IMR-90 (cell line): ENCODE measurements around the gene NDEL1. TPM values are rescaled to one million over a fixed set of nuclear protein-coding genes. Genes with fewer than 3 reads are reported as not detected.

Experiments
- ATAC-seq: fragments of 200-7000 bp; cut with Tn5 transposase; 2 replicates; pipeline ENCODE4 v1.9.1; 2020; ENCODE audit warnings: low read depth, mild to moderate bottlenecking, moderate library complexity
- BruUV-seq: library from RNA; stranded (reverse); fragments of 400-500 nt; replicated peaks from 2 replicates; lab custom pipeline; 2021; lab: Mats Ljungman, UMichigan
- CTCF ChIA-PET: fragments of 300-600 bp; formaldehyde crosslinking; extraction: SDS; loops from one replicate; lab custom pipeline; 2021; ENCODE audit warnings: antibody characterized with exemption; lab: Yijun Ruan, JAX
- POLR2A ChIA-PET: fragments of 300-600 bp; sonication (Branson Sonifier 250); formaldehyde crosslinking; loops from one replicate; lab custom pipeline; 2022; ENCODE audit warnings: antibody characterized with exemption; ENCODE audit not compliant: unreplicated experiment; lab: Charles Lee
- DNase-seq: peaks from one replicate; pipeline ENCODE4 v3.0.0; 2013
- H2AFZ ChIP-seq: replicated peaks from 2 replicates; pipeline ENCODE3; 2013; ENCODE audit warnings: low read length, mild to moderate bottlenecking; ENCODE audit not compliant: poor library complexity
- H2AK5ac ChIP-seq: 2 replicates; pipeline ENCODE4 v1.6.1; 2013; ENCODE audit warnings: low read depth, low read length, inconsistent platforms
- H2AK9ac ChIP-seq: replicated peaks from 2 replicates; pipeline ENCODE3; 2013; ENCODE audit warnings: mild to moderate bottlenecking, low read depth, low read length, moderate library complexity; ENCODE audit not compliant: poor library complexity
- H2BK120ac ChIP-seq: 2 replicates; pipeline ENCODE4 v1.6.1; 2013; ENCODE audit warnings: low read depth, low read length, inconsistent platforms
- H2BK15ac ChIP-seq: 3 replicates; pipeline ENCODE4 v1.6.1; 2013; ENCODE audit warnings: low read depth, low read length, inconsistent platforms
- H2BK20ac ChIP-seq: 2 replicates; pipeline ENCODE4 v1.6.1; 2013; ENCODE audit warnings: low read depth, mild to moderate bottlenecking, inconsistent platforms, low read length, moderate library complexity
- H2BK5ac ChIP-seq: 2 replicates; pipeline ENCODE4 v1.6.1; 2013; ENCODE audit warnings: mild to moderate bottlenecking, low read depth, low read length, inconsistent platforms; ENCODE audit not compliant: poor library complexity, severe bottlenecking
- H3K14ac ChIP-seq: replicated peaks from 2 replicates; pipeline ENCODE4 v1.6.1; 2013; ENCODE audit warnings: low read depth, low read length, inconsistent platforms
- H3K18ac ChIP-seq: 2 replicates; pipeline ENCODE4 v1.6.1; 2013; ENCODE audit warnings: low read depth, low read length, control low read depth
- H3K23ac ChIP-seq: 2 replicates; pipeline ENCODE4 v1.6.1; 2013; ENCODE audit warnings: low read depth, low read length, inconsistent platforms
- H3K27ac ChIP-seq: 2 replicates; pipeline ENCODE4 v1.5.1; 2013; ENCODE audit warnings: mild to moderate bottlenecking, control low read depth, low read length; ENCODE audit not compliant: insufficient read depth
- H3K27me3 ChIP-seq: 2 replicates; pipeline ENCODE4 v1.6.1; 2013; ENCODE audit warnings: low read length; ENCODE audit not compliant: control insufficient read depth, insufficient read depth
- H3K36me3 ChIP-seq: 2 replicates; pipeline ENCODE4 v1.6.1; 2013; ENCODE audit warnings: low read length, mixed read lengths; ENCODE audit not compliant: control insufficient read depth, insufficient read depth
- H3K4ac ChIP-seq: 2 replicates; pipeline ENCODE4 v1.6.1; 2013; ENCODE audit warnings: low read depth, low read length, inconsistent platforms
- H3K4me1 ChIP-seq: 2 replicates; pipeline ENCODE4 v1.6.1; 2013; ENCODE audit warnings: low read length, mixed read lengths; ENCODE audit not compliant: control insufficient read depth, insufficient read depth
- H3K4me2 ChIP-seq: 2 replicates; pipeline ENCODE4 v1.6.1; 2013; ENCODE audit warnings: low read depth, mild to moderate bottlenecking, control low read depth, low read length, moderate library complexity
- H3K4me3 ChIP-seq: 2 replicates; pipeline ENCODE4 v1.5.1; 2013; ENCODE audit warnings: low read depth, mild to moderate bottlenecking, control low read depth, low read length, moderate library complexity; ENCODE audit not compliant: insufficient read depth
- H3K56ac ChIP-seq: 2 replicates; pipeline ENCODE4 v1.6.1; 2013; ENCODE audit warnings: low read length, inconsistent platforms; ENCODE audit not compliant: insufficient read depth; ENCODE audit errors: extremely low read depth
- H3K79me1 ChIP-seq, 2 experiments: 2 replicates each; pipeline ENCODE4 v1.6.1; 2013; ENCODE audit warnings: low read length in 2 of 2, inconsistent platforms in 1 of 2, low read depth in 1 of 2
- H3K9ac ChIP-seq: 2 replicates; pipeline ENCODE4 v1.6.1; 2013; ENCODE audit warnings: low read depth, low read length, control low read depth
- H3K9me1 ChIP-seq: 2 replicates; pipeline ENCODE4 v1.6.1; 2013; ENCODE audit warnings: low read length, inconsistent platforms; ENCODE audit not compliant: insufficient read depth
- H3K9me3 ChIP-seq: 2 replicates; pipeline ENCODE4 v1.6.1; 2013; ENCODE audit warnings: low read length; ENCODE audit not compliant: control insufficient read depth, insufficient read depth
- H4K20me1 ChIP-seq: 2 replicates; pipeline ENCODE4 v1.6.1; 2013; ENCODE audit warnings: low read length, inconsistent platforms; ENCODE audit not compliant: insufficient read depth
- H4K5ac ChIP-seq: 2 replicates; pipeline ENCODE4 v1.6.1; 2013; ENCODE audit warnings: mild to moderate bottlenecking, low read depth, low read length, control low read depth
- H4K8ac ChIP-seq, 2 experiments: 2 replicates each; pipeline ENCODE4 v1.6.1; 2013; ENCODE audit warnings: low read depth in 2 of 2, low read length in 2 of 2, control low read depth in 1 of 2, inconsistent platforms in 1 of 2
- H4K91ac ChIP-seq: 2 replicates; pipeline ENCODE4 v1.6.1; 2013; ENCODE audit warnings: low read depth, low read length, inconsistent platforms; ENCODE audit not compliant: insufficient read depth
- BHLHE40 ChIP-seq: fragments of 150-350 bp; IDR thresholded peaks from 2 replicates; pipeline ENCODE4 v1.6.1; 2016; ENCODE audit warnings: mild to moderate bottlenecking, low read depth, low read length
- CEBPB ChIP-seq: IDR thresholded peaks from 2 replicates; pipeline ENCODE4 v1.6.1; 2012; ENCODE audit warnings: low read depth, low read length, improper control_type of control experiment
- CHD1 ChIP-seq: IDR thresholded peaks from 2 replicates; pipeline ENCODE4 v1.6.1; 2012; ENCODE audit warnings: low read depth, low read length, improper control_type of control experiment
- CTCF ChIP-seq: conservative IDR thresholded peaks from 2 replicates; pipeline ENCODE4 v1.5.1; 2012; ENCODE audit warnings: mild to moderate bottlenecking, low read depth, low read length, improper control_type of control experiment
- POLR2A ChIP-seq: IDR thresholded peaks from 2 replicates; pipeline ENCODE4 v1.6.1; 2012; ENCODE audit warnings: mild to moderate bottlenecking, low read depth, low read length
- RAD21 ChIP-seq: IDR thresholded peaks from 2 replicates; pipeline ENCODE4 v1.6.1; 2012; ENCODE audit warnings: low read length, improper control_type of control experiment
- USF2 ChIP-seq: fragments of 150-350 bp; IDR thresholded peaks from 2 replicates; pipeline ENCODE4 v1.6.1; 2017; ENCODE audit warnings: mild to moderate bottlenecking, antibody characterized with exemption, low read length, low read depth
- WGBS, 2 experiments: methylation state at CpG; one replicate each; pipeline versions ENCODE4 v1.1.5 to v1.1.7; 2013; ENCODE audit warnings: missing lambda C conversion rate in 2 of 2; ENCODE audit not compliant: insufficient read length in 1 of 2; ENCODE audit errors: extremely low coverage in 2 of 2; 5-methylcytosine and 5-hydroxymethylcytosine counted together
- dilution Hi-C: fragments of 300-500 bp; cut with HindIII; formaldehyde crosslinking; loops from one replicate; pipeline ENCODE4 v1.14.3; 2018; ENCODE audit warnings: low sequenced_read_pairs; ENCODE audit not compliant: unreplicated experiment
- in situ Hi-C: fragments of 300-500 bp; cut with MboI; formaldehyde crosslinking; loops from 3 replicates; pipeline ENCODE4 v1.14.3; 2019; ENCODE audit warnings: low sequenced_read_pairs, inconsistent platforms, mixed read lengths
- intact Hi-C: fragments of 100-400 bp; cut with micrococcal nuclease; formaldehyde crosslinking; loops from 2 replicates; pipeline ENCODE4 v1.10.0; 2022
- polyA plus RNA-seq, 3 experiments: library from polyadenylated mRNA; depleted of rRNA; stranded (reverse); fragments of >200 nt; gene quantifications; 2 replicates each; pipeline ENCODE4 v1.2.3, GENCODE V29; 2012; ENCODE audit warnings: low replicate concordance in 1 of 3
- total RNA-seq: library from RNA; depleted of rRNA; stranded (reverse); fragments of >200 nt; gene quantifications from 2 replicates; pipeline ENCODE4 v1.2.3, GENCODE V29; 2012

NDEL1 gene
- total and polyA plus RNA-seq, 2 of the 4 experiments (the other 2 are of a cell fraction) = 28.9 to 95.6 TPM

- Histone ChIP-seq H3K27ac (no peak overlapping the region), H2AK5ac (no peak overlapping the region), H3K18ac (no peak overlapping the region), H3K4me3 (no peak overlapping the region), H3K9ac (no peak overlapping the region), H2BK20ac (no peak overlapping the region), H3K56ac (no peak overlapping the region), H4K8ac (no peak overlapping the region), H3K4me1 (no peaks in the 10 kb centered on the region), H4K5ac (no peak overlapping the region), H3K79me1 (no peaks in the 10 kb centered on the region), H3K23ac (no peak overlapping the region), H3K4me2 (no peak overlapping the region), H4K20me1 (no peaks in the 10 kb centered on the region), H2BK15ac (no peak overlapping the region), H3K36me3 (no peaks in the 10 kb centered on the region), H3K9me3 (no peaks in the 10 kb centered on the region), H2AFZ (peak overlapping the region; percentile 55), H3K4ac (no peak overlapping the region), H2BK120ac (no peak overlapping the region), H3K9me1 (no peaks in the 10 kb centered on the region), H2AK9ac (peak overlapping the region; percentile 62), H2BK5ac (no peak overlapping the region), H3K14ac (no peak overlapping the region), H3K27me3 (peaks cover 6% of the 10 kb centered on the region), H4K91ac (no peak overlapping the region)
- dilution Hi-C loops = no loop called here
- ATAC-seq (no peak), DNase-seq (no peak)
- POLR2A ChIA-PET = no interaction called here
- WGBS, 2 experiments = 83% methylated on average over 1 of the region's 11 CpGs; no CpG with 5 or more reads in 1 of the 2 experiments
- intact Hi-C loops = no loop called here
- no TSS peak for BruUV-seq
- in situ Hi-C loops = no loop called here
- CTCF ChIA-PET = interaction anchor here (0.6 kb wide), 1 partner anchor 10 kb away, joined by 3 read pairs; no protein-coding TSS in a partner anchor
- TF ChIP-seq CTCF = no peak
- no peak for TF ChIP-seq POLR2A
- TF ChIP-seq USF2 = no peak
- no peak for TF ChIP-seq BHLHE40
- no peak for TF ChIP-seq CEBPB
- TF ChIP-seq RAD21 = no peak
- TF ChIP-seq CHD1 = no peak
Measured at GRCh38 chr17:8405499-8406016, 30.1 kb upstream of the NDEL1 start.
